HG03442 (cell line): ENCODE results near the gene MAVS.

Experiments used
- ATAC-seq: cut with Tn5 transposase; IDR thresholded peaks from one replicate; pipeline ENCODE4 v1.9.1; 2021; ENCODE audit warnings: mild to moderate bottlenecking, moderate library complexity; ENCODE audit not compliant: unreplicated experiment

The MAVS gene

DNA sequence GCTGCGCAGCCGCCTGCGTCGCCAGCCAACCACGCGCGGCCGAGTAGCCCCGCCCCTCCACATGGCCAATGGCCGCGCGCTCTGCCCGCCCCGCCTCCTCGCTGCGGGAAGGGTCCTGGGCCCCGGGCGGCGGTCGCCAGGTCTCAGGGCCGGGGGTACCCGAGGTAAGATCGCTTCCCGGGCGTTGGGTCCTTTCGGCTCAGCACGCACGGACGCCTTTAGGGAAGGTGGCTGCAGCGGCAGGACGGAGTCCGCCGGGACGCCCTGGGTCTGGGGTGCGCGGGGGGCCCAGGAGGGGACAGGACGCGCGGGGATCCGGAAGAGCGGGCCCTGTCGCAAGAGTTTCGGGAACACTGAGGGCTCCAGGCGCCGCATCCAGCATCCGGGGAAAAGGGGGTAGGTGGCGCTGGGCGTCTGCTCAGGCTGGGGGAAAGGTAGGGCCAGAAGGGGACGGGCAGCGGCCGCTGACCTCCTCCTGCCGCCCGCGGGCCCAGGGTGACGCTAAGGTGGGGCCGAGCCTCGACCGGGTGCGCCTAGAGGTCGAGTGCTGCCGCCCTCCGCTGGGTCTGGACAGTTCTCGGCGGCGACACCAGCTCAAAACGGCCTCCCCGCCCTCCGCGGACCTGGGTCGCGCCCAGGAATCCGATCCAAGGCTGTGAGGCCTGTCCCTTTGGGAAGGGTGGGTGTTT lies at the start of gene MAVS:
TSS of gene MAVS (plus strand) at position 95 of the 689 bp plus-strand sequence. CDS start 7,791 bp downstream, outside the sequence.
- peak; percentile 86 for ATAC-seq

DNA sequence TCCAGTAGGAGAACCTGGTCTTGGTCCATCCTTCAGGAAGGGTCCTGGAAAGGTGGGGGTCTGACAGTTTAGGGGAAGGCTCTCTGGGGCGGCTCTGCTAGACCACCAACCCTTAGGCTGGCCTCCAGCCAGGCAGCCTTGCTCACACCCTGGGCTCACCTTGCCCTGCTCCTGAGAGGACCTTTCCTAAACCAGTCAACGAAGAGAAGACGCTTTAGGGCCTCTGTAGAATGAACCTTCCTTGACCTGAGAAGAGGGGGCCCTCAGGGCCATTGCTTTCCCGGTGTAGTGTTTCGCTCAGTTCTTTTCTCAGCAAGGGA lies 49.4 kb upstream of the MAVS start:
- no peak for ATAC-seq

DNA sequence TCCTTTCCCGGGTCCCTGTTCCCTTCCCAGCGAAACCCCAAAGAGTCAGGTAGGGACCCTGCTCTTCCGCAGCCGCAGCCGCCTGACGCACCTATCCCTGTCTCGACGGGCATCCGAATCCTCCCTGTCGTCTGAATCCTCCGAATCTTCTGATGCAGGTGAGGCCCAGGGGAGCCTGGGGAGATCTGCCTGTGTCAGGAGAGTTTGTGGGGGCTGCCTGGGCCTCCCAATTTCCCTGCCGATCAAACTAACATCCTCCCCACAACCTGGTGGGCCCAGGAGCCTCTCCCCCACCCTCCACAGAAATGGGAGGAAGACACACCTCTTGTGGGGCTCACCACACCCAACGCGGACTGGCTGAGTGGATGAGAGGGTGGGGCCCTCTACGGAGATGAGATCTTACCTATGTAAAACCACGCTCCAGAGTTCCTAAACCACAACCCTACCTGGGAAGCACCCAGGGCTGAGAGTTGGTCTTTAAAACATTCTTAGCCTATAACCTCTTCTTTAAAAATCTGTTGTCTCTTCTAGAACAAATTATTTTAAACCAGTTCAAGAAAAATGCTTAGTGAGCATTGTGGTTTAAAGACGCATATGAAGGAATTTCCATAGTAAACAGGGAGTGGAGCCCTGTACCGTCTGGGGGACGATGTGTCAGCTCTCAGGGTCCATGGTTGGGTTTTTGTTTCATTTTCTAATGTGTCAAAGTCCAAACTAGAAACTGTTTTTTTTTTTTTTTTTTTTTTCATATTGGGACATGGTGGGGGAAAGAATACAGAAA lies 48.9 kb upstream of the MAVS start:
- no peak for ATAC-seq

DNA sequence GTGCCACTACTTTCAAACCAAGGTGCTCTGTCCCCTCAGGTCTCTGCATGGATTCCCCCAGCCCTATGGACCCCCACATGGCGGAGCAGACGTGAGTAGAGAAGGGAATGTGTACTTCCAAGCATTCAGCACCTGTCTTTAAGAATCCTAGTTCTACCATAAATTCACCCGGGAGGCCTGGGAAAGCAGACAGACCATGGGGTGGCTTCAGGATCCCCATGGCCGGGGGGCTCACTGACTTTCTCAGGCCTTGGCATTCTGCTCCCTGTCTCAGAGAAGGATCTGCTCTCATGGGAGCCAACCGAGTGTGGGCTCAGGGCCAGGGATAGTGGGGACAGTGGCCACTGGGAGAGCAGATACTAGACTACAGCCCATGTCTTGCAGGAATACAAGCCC lies 48.3 kb upstream of the MAVS start:
- no peak for ATAC-seq

DNA sequence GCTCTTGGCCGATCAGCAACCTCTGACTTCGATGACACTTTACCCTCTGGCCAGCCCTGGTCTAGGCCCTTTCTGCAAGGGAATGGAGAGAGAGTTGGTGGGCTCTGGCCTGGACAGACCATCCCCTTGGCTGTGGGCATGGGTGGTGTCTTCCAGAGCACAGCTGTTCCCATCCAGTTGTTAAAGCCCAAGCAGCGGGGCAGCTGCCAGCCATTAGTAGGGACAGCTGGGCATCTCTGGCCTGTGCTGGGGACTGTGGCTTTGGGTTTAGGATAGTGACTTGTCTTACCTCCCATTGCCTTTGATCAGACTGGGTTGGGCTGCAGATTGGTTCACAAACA lies 47.8 kb upstream of the MAVS start:
- ATAC-seq, result no peak

DNA sequence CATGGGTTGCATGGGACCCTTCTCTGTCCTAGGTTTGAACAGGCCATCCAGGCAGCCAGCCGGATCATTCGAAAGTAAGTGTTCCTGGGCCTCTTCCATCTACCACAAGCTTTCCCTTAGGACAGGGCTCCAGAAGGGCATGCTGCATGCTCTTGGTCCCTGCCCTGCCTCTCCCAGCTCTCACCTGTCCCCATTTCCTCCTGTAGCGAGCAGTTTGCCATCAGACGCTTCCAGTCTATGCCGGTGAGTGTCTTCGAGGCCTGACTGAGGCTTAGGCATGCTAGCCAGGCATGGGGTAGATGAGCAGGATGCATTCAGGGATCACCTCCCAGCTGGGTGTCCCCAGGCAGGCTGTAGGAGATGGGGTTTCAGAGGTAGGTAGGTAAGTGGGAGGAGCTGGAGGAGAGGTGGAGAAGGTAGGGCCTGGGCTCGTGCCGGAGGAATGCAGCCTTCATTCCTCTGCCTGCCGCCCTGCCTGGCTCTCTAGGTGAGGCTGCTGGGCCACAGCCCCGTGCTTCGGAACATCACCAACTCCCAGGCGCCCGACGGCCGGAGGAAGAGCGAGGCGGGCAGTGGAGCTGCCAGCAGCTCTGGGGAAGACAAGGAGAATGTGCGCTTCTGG lies 46.3 kb upstream of the MAVS start:
- no peak for ATAC-seq

DNA sequence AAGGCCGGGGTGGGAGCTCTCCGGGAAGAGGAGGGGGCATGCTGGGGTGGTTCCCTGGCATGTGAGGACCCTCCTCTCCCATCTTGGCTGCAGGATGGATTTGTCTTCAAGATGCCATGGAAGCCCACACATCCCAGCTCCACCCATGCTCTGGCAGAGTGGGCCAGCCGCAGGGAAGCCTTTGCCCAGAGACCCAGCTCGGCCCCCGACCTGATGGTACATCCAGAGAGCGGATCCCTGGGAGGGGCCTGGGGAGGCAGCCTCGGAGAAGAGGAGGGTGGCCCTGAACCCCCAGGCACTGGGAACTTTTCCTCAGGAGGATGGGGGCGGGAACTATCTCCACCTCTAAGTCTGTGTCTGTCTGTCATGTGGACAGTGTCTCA lies 45.8 kb upstream of the MAVS start:
- no peak for ATAC-seq

DNA sequence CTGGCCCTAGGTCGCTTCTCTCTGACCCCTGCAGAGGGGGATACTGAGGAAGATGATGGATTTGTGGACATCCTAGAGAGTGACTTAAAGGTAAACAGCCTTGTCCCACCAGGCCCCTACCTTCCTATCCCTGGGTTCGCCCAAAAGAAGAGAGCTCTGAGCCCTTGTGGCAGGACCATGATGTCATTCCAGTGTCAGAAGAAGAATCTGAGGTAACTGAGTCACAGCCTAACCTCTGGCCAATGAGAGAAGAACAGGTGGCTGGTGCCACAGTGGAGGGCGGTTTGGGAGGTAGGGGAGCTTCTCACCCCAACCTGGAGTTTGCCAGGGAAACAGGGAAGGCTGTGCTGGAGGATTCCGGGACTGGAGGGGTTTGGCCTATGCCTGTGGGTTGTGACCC lies 45.3 kb upstream of the MAVS start:
- no peak for ATAC-seq

DNA sequence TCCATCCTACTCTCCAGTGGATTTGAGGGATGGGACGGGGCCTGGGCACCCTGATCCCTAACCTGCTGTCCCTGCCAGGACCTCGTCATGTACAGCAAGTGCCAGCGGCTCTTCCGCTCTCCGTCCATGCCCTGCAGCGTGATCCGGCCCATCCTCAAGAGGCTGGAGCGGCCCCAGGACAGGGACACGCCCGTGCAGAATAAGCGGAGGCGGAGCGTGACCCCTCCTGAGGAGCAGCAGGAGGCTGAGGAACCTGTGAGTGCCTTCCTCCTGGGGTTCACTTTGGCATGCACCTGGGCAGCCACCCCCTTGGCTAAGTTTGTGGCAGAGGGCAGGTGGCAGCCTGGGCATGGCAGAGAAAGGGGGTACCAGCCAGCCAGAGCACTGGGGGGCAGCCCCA lies 44.8 kb upstream of the MAVS start:
- no peak for ATAC-seq

DNA sequence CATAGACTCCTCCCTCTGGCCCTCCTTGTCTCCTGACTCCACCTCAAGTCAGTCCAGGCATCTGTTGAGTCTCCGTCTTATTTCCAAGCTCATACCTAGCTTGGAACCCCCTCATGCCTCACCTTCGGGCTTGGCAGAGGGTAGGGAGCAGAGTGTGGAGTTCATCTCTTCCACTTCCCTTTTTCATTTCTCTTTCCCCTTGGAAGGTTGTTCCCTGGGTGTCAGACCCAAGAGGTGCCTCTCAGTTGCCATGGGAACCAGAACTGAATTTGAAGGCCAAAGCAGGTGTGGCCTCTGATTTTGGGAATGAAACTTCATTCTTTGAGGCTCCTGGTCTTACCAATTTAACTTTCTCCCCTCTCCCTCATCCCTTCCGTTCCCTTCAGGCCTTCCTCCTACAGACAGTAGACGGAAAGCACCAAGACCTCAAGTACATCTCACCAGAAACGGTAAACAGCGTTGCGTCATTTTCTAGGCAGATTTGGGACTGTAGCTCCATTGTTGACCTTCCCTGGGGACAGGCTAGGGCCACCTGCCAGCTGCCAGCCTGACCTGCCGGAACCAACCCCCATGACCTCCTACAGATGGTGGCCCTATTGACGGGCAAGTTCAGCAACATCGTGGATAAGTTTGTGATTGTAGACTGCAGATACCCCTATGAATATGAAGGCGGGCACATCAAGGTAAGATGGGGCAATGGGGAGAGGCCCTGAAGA lies 44.0 kb upstream of the MAVS start:
- ATAC-seq, result no peak

DNA sequence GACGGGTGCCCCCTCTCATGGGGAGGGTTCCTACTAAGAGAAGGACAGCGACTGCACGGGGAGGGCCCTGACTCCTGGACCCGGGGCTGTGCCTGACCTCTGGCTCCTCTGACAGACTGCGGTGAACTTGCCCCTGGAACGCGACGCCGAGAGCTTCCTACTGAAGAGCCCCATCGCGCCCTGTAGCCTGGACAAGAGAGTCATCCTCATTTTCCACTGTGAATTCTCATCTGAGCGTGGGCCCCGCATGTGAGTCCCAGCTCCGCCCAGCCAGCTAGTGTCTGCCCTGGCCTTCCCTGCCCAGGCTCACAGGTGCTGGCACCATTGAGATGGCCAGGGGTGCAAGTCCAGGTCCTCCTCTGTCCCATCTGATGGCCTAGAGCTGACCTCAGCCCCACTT lies 43.3 kb upstream of the MAVS start:
- ATAC-seq, result no peak

DNA sequence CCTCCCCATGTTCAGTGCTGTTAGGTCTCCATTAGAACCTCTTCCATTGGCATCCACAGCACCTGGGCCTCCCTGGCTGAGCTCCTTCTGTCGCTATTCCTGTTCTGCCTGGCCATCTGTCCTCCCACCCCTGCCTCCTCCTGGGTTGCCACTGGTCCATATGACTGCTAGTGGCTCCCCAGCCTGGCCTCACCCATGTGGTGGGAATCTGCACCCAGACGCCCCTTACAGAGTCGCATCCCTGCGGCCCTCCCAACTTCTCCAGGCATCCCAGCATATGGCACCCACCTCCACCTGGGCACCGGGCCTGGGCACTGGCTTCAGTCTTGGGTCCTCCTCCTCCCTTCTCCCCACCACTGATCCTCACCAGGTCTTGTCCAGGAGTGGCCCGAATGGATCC lies 42.8 kb upstream of the MAVS start:
- ATAC-seq, result no peak

DNA sequence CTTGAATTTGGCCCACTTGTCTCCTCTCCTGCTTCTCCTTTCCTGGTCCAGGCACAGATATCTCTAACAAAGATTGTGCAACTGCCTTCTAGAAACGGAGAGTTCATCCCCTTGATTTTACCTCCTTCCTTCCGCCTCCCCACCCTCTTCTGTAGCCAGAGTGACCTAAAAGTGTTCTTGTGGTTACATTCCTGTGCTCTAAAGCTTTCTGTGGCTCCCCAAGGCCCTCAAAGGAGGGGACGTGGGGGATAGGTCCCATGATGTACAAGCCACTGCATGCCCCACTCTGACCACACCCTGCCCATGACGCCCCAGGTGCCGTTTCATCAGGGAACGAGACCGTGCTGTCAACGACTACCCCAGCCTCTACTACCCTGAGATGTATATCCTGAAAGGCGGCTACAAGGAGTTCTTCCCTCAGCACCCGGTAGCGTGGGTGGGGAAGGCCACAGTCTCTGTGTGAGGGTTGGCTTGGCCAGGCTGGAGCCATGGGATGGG lies 42.3 kb upstream of the MAVS start:
- ATAC-seq, result no peak

DNA sequence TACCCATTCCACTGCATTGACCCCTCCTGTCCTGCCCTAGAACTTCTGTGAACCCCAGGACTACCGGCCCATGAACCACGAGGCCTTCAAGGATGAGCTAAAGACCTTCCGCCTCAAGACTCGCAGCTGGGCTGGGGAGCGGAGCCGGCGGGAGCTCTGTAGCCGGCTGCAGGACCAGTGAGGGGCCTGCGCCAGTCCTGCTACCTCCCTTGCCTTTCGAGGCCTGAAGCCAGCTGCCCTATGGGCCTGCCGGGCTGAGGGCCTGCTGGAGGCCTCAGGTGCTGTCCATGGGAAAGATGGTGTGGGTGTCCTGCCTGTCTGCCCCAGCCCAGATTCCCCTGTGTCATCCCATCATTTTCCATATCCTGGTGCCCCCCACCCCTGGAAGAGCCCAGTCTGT lies 41.9 kb upstream of the MAVS start:
- ATAC-seq, result no peak

DNA sequence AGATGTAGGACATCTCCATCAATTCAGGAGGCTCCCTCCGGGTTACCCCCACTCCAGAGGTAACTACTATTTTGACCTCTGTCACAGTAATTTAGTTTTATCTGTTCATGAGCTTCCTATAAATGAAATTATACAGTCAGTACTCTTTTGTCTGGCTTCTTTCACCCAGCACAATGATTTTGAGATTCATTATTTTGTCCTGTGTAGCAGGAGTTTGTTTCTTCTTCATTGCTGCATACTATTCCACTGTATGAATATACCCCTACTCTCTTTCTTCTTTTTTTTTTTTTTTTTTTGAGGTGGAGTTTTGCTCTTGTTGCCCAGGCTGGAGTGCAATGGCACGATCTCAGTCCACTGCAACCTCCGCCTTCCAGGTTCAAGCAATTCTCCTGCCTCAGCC lies 38.1 kb upstream of the MAVS start:
- no peak for ATAC-seq

DNA sequence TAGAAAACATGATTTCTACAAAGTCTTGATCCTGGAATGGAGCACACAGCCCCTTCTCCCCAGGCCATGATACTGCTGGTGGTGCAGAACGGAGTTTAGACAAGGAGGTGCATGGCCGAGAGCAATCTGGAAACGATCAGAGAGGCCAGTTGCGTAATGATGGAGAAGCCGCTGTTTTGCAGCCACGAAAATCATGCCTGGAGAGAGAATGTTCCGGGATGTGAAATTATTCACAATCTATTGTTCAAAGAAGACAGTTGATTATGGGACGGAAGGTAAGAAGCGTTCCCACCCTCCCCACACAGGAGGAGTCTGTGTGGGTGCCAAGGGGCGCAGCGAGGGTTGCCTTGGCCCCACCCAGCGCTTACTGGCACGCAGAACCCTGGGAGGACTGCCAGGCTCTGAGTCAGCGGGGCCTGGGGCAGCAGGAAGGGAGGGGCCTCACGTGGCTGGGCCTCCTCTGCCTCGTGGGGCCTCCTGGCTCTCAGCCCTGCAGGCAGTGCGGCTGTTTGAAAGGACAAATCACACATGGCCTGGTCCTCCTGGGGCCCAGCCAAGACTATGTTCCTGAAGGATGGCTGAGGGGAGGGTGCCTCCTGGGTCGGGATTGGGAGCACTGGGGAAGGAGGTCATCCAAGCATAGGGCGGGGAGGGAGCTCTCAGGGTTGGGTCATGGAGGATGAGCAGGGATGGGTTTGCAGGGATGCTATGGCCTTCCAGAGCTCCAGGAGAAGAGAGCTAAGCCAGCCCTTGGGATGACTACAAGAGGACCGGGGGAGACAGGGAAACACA lies 35.0 kb upstream of the MAVS start:
- ATAC-seq, result no peak

DNA sequence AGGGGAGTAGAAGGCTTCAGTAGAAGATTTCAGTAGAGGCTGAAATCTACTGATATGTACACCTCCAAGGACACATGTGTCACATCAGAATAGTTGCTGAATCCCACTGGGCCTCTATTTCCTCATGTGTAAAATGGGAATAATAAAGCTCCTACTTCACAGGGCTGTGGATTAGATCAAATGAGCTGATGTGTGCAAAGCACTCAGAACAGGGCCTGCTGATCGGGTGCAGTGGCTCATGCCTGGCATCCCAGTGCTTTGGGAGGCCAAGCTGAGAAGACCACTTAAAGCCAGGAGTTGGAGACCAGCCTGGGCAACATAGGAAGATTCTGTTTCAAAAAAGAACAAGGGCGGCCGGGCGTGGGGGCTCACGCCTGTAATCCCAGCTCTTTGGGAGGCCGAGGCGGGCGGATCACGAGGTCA lies 34.4 kb upstream of the MAVS start:
- ATAC-seq, result no peak

DNA sequence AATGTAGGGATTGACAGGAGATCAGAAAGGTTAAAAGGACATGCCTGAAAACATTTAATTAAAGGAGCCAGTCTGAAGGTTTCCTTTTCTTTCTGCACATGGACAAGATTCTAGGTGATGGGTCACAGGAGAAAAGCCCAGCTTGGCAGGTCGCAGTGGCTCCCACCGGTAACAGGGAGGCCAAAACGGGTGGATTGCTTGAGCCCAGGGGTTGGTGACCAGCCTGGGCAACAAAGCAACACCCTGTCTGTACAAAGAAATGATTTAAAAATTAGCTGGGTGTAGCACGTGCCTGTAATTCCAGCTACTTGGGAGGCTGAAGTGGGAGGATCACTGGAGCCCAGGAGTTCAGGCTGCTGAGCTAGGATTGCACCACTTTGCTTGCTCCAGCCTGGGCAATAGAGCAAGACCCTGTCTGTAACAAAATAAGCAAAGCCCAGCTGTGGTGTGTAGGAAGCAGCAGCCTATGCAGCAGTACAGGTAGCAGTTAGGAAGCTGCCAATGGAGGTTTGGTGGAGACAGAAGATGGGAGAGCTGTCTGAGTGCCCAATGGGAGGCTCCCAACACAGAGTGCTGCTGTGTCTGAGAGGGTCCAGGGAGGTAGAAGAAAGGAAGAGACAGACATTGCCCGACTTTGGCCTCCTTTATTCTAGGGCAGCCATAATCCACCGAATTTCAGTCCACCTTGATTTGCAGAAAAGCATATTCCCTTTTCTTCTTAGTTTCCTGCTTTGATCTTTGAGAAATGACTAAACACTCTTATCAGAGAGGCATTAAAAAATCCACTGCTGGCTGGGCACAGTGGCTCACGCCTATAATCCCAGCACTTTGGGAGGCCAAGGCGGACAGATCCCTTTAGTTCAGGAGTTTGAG lies 33.4 kb upstream of the MAVS start:
- ATAC-seq, result no peak

DNA sequence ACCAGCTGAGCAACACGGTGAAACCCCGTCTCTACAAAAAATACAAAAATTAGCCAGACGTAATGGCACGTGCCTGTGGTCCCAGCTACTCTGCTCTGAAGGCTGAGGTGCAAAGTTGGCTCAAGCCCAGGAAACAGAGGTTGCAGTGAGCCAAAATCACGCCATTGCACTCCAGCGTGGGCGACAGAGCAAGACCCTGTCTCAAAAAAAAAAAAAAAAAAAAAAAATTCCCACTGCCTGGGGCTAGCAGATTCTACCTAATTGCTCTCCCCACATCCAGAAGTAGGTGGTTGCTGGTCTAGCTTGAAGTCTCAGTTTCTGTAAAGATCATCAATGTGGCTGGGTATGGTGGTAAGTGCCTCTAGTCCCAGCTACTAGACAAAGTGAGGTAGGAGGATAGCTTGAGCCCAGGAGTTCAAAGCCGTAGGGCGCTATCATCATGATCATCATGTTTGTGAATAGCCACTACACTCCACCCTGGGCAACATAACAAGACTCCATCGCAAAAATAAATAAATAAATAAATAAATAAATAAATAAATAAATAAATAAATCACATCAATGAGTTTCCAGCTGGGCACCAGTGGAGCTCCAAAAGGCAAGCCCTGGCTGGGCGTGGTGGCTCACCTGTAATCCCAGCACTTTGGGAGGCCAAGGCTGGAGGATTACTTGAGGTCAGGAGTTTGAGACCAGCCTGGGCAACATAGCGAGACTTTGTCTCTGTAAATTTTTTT lies 32.6 kb upstream of the MAVS start:
- ATAC-seq, result no peak
